Measurements from ENCODE around the gene C1orf159.
"Not testable (repeated sequence)": the region's sequence is repeated elsewhere in the genome, so short reads cannot be mapped to it uniquely, and the experiment has no call there.

C1orf159 gene

GRCh38 chr1:1144122-1144842 lies 28.4 kb upstream of the C1orf159 start:
- H3K9ac ChIP-seq (ENCODE audit: low read depth, low read length) = no peak overlapping the region; the same call in 1 of the 2 replicates

DNA sequence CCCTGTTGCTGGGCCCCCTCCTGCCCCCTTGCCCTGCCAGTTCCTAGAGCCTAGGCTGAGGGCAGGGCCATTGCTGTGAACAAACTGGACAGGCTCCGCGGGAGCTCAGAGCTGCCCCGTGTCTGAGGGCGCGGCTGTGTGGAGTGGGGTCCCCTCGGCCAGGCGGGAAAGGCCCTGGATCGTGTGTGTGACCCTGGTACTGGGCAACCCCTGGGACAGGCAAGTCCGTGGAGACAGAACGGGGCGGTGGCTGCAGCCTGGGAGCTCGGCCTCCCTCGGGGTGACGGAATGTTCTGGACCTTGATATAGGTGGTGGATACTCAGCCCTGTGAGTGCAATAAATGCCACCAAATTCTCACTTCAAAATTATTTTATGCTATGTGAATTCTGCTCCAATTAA lies 27.7 kb upstream of the C1orf159 start:
- H3K36me3 ChIP-seq (ENCODE audit: insufficient read depth, low read length) = no peaks in the 10 kb centered on the region
- H3K9ac ChIP-seq (ENCODE audit: low read depth, low read length) = no peak overlapping the region
- H3K9me3 ChIP-seq (ENCODE audit: control insufficient read depth, insufficient read depth, low read length) = no peaks in the 10 kb centered on the region
- peaks cover 7% of the 10 kb centered on the region; the same call in 1 of the 2 replicates for H3K4me1 ChIP-seq (ENCODE audit: insufficient read depth, low read length)

More at GRCh38 chr1:1144122-1144842, 28.4 kb upstream of the C1orf159 start:
- Histone ChIP-seq H3K9me3 (ENCODE audit: control insufficient read depth, insufficient read depth, low read length) (no peaks in the 10 kb centered on the region), H3K36me3 (ENCODE audit: insufficient read depth, low read length) (no peaks in the 10 kb centered on the region), H3K4me1 (ENCODE audit: insufficient read depth, low read length) (peaks cover 7% of the 10 kb centered on the region; the same call in 1 of the 2 replicates)

GRCh38 chr1:1142844-1143243 lies 27.0 kb upstream of the C1orf159 start:
- no peaks in the 10 kb centered on the region for H3K36me3 ChIP-seq (ENCODE audit: insufficient read depth, low read length)
- H3K9ac ChIP-seq (ENCODE audit: low read depth, low read length) = no peak overlapping the region; the same call in 1 of the 2 replicates
- H3K9me3 ChIP-seq (ENCODE audit: control insufficient read depth, insufficient read depth, low read length) = no peaks in the 10 kb centered on the region
- peaks cover 7% of the 10 kb centered on the region; the same call in 1 of the 2 replicates for H3K4me1 ChIP-seq (ENCODE audit: insufficient read depth, low read length)

DNA sequence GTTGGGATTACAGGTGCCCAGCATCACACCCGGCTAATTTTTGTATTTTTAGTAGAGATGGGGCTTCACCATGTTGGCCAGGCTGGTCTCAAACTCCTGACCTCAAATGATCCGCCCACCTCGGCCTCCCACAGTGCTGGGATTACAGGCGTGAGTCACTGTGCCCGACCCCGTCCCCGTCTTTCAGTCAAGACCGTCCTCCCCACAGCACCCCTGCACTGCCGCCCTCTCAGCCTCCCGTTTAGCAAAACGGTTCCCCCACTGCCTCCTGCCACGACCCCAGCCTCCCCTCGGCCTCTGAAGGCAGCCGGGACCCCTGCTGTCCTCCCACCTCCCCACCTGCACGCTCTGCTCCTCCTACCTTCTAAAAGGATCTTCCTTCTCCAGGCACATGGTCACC lies 26.5 kb upstream of the C1orf159 start:
- H3K36me3 ChIP-seq (ENCODE audit: insufficient read depth, low read length); H3K9me3 ChIP-seq (ENCODE audit: control insufficient read depth, insufficient read depth, low read length); H3K4me1 ChIP-seq (ENCODE audit: insufficient read depth, low read length); H3K9ac ChIP-seq (ENCODE audit: low read depth, low read length): not testable (repeated sequence)

DNA sequence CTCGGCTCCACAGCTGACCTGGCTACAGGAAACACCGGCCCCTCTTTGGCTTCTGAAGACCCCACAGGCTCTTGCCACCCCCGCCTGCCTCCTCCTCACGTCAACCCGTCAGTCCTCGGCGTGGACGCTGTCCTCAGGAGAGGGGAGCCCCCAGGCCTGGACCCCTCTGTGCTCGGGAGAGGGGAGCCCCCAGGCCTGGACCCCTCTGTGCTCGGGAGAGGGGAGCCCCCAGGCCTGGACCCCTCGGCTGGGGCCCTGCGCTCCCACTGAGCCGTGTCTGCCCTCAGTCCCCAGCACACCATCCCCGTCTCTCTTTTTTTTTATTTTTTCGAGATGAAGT lies 26.0 kb upstream of the C1orf159 start:
- H3K9ac ChIP-seq (ENCODE audit: low read depth, low read length) = no peak overlapping the region
- peaks cover 7% of the 10 kb centered on the region; the same call in 1 of the 2 replicates for H3K4me1 ChIP-seq (ENCODE audit: insufficient read depth, low read length)

DNA sequence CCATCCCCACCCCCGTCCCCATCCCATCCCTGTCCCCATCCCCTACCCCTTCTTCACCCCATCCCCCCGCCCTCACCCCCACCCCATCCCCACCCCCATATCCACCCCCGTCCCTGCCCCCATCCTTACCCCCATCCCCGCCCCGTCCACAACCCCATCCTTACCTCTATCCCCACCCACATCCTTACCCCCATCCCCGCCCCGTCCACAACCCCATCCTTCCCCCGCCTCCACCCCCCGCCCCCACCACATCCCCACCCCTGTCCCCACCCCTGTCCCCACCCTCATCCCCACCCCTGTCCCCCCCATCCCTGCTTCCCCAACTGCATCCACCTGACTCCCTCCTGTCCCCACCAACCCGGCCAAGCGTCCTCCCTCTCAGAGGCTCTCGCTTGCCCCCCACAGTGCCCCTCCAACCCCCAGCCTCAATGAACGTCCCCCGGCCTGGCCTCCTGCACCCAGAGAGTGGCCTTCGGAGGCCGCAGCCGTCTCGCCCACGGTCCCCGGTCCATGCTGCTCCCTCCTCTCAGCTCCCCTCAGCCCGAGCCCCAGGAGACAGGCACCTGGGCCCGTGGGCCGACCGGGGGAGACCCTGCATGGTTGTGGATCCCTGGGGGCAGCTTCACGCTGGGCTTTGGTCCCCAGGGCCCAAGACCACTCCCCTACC lies 25.5 kb upstream of the C1orf159 start:
- peaks cover 7% of the 10 kb centered on the region; the same call in 1 of the 2 replicates for H3K4me1 ChIP-seq (ENCODE audit: insufficient read depth, low read length)
- no peak overlapping the region for H3K9ac ChIP-seq (ENCODE audit: low read depth, low read length)
- no peaks in the 10 kb centered on the region for H3K36me3 ChIP-seq (ENCODE audit: insufficient read depth, low read length)
- no peaks in the 10 kb centered on the region for H3K9me3 ChIP-seq (ENCODE audit: control insufficient read depth, insufficient read depth, low read length)

More for the DNA sequence above, 26.0 kb upstream of the C1orf159 start:
- no peaks in the 10 kb centered on the region for H3K9me3 ChIP-seq (ENCODE audit: control insufficient read depth, insufficient read depth, low read length)
- no peaks in the 10 kb centered on the region for H3K36me3 ChIP-seq (ENCODE audit: insufficient read depth, low read length)

DNA sequence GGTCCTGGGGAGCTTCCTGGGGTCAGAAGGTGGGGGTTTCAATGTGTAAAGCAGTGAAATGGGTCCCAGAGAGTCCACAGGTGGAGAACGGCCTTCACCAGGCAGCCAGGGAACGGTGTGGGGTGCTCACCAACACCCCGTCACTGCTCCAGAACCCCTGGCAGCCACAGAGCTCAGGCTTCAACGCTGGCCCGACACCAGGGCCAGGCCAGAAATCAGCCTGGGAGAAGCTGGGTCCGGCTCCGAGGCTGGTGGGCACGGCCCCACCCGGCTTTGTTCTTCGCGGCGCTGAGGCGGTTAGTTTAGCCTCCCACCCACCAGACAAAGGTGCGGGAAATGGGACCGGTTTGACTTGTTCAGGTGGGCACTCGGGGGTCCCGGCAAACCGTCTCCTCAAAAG lies 24.8 kb upstream of the C1orf159 start:
- peaks cover 7% of the 10 kb centered on the region; the same call in 1 of the 2 replicates for H3K4me1 ChIP-seq (ENCODE audit: insufficient read depth, low read length)
- no peaks in the 10 kb centered on the region for H3K9me3 ChIP-seq (ENCODE audit: control insufficient read depth, insufficient read depth, low read length)
- no peaks in the 10 kb centered on the region for H3K36me3 ChIP-seq (ENCODE audit: insufficient read depth, low read length)
- no peak overlapping the region for H3K9ac ChIP-seq (ENCODE audit: low read depth, low read length)

DNA sequence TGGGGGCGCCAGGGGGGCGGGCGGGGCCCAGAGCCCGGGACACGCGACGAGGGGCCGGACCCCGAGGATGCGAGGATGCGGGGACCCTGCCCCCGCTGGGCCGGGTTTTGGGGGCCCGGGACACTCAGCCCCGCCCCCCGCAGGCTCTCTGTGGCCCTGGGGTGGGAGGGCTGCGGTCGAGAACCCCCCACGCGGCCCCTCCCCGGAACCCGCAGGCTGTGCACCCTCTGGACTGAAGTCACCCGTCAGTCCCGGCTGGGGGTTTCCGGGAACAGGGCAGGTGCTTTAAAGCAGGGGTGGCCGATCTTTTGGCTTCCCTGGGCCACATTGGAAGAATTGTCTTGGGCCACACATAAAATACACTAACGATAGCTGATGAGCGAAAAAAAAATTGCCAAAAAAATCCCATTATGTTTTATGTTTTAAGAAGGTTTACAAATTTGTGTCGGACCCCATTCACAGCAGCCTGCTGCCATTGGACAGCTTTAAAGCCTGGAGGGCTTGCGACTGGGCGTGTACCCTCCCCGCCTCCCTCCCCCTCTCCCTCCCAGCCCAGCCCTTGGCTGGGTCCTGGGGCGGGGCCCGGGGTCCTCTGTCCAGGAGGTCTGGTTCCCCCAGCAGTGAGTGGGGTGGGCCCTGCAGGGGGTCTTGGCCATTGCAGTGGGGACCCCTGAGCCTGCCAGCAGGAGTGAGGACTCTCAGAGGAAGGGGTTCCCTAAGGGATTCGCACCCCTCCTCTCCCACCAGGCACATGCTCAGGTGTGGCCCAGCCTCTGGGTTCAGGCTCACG lies 21.6 kb upstream of the C1orf159 start:
- no peaks in the 10 kb centered on the region for H3K9me3 ChIP-seq (ENCODE audit: control insufficient read depth, insufficient read depth, low read length)
- H3K9ac ChIP-seq (ENCODE audit: low read depth, low read length) = no peak overlapping the region
- no peaks in the 10 kb centered on the region for H3K36me3 ChIP-seq (ENCODE audit: insufficient read depth, low read length)
- peaks cover 2% of the 10 kb centered on the region; the same call in 1 of the 2 replicates for H3K4me1 ChIP-seq (ENCODE audit: insufficient read depth, low read length)

GRCh38 chr1:1136547-1137230 lies 20.8 kb upstream of the C1orf159 start:
- no peaks in the 10 kb centered on the region for H3K36me3 ChIP-seq (ENCODE audit: insufficient read depth, low read length)
- peaks cover 2% of the 10 kb centered on the region; the same call in 1 of the 2 replicates for H3K4me1 ChIP-seq (ENCODE audit: insufficient read depth, low read length)
- no peak overlapping the region for H3K9ac ChIP-seq (ENCODE audit: low read depth, low read length)
- H3K9me3 ChIP-seq (ENCODE audit: control insufficient read depth, insufficient read depth, low read length) = no peaks in the 10 kb centered on the region

GRCh38 chr1:1135339-1136136 lies 19.6 kb upstream of the C1orf159 start:
- Histone ChIP-seq H3K9me3 (ENCODE audit: control insufficient read depth, insufficient read depth, low read length) (no peaks in the 10 kb centered on the region), H3K36me3 (ENCODE audit: insufficient read depth, low read length) (no peaks in the 10 kb centered on the region), H3K4me1 (ENCODE audit: insufficient read depth, low read length) (no peaks in the 10 kb centered on the region), H3K9ac (ENCODE audit: low read depth, low read length) (no peak overlapping the region)

DNA sequence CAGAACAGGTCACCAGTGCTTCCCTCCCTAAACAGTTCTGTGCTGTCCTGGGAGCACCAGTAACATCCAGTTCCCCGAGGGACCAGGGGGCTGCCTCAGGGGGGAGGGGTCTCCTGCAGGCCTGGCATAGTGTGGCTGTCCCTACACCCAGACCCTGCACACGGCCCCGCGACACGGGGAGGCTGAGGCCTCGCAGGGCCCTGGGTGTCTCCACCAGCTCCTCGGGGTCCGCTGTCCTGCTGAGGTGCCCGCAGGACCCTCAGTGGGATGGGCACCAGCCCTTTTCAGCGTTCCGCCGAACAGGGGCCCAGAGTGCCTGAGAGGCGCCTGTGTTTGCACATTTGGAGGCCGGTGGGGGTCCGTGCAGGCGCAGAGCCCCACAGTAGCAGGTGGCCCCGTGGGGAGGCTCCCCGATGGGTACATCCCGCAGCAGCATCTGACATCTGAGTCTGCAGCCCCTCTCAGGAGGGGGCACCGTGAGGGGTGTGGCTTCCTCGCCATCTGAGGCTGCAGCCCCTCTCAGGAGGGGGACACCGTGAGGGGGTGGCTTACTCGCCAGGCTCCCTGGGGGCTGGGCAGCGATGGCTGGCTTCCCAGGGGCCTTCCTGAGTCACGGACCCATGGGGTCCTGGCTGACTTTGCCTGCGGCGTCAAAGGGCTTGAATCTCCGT lies 18.5 kb upstream of the C1orf159 start:
- Histone ChIP-seq H3K36me3 (ENCODE audit: insufficient read depth, low read length) (no peaks in the 10 kb centered on the region), H3K9me3 (ENCODE audit: control insufficient read depth, insufficient read depth, low read length) (no peaks in the 10 kb centered on the region), H3K9ac (ENCODE audit: low read depth, low read length) (no peak overlapping the region), H3K4me1 (ENCODE audit: insufficient read depth, low read length) (no peaks in the 10 kb centered on the region)

DNA sequence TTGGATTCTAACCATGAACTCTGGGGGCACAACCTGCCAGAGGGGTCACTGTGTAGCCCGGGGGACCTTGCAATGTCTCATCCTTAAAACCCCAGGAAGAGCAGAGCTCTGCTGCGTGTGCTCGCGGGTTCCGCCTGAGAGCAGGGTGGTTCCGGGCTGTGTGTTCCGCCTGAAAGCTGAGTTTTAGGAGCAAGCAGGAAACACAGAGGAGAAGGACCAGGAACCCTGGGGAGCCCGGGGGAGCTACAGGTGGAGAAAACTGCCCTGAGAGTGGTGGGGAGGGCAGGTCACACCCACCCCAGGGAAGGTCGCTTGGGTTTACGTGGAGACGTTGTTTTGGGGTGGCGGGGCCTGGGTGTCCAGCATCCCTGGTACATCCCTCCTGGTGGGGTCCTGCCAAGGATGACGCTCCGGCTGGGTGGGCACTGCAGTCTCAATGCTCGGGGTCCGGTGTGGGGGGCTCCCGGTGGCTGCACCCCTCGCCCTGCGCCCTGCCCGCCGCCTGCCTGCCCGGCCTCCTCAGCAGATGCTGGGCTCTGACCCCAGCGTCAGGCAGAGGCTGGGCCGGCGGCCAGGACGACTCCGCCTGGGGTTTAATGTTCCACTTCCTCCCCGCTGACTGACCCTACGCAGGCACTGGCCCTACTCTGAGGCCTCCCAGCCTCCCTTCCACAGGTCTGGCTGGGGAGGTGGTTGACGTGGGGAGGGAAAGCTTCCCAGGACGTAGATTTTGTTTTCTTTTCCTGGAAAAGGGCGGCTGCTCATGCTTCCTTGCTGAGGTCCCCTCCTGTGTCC lies 17.3 kb upstream of the C1orf159 start:
- H3K9ac ChIP-seq (ENCODE audit: low read depth, low read length) = no peak overlapping the region
- H3K4me1 ChIP-seq (ENCODE audit: insufficient read depth, low read length) = no peaks in the 10 kb centered on the region
- H3K36me3 ChIP-seq (ENCODE audit: insufficient read depth, low read length) = no peaks in the 10 kb centered on the region
- no peaks in the 10 kb centered on the region for H3K9me3 ChIP-seq (ENCODE audit: control insufficient read depth, insufficient read depth, low read length)

All from ES-I3 (cell line).